GM20431 (cell line): Measurements from ENCODE around the gene NRP1.
"Not testable (repeated sequence)": the region's sequence is repeated elsewhere in the genome, so short reads cannot be mapped to it uniquely, and the experiment has no call there.

Experiments
- in situ Hi-C: fragments of 300-500 bp; cut with MseI, MboI; formaldehyde crosslinking; loops from one replicate; pipeline ENCODE4 v1.15.0; 2020; ENCODE audit warnings: low sequenced_read_pairs; ENCODE audit not compliant: unreplicated experiment

Gene NRP1

GRCh38 chr10:33139181-33139646 lies 195.3 kb downstream of the NRP1 start:
- in situ Hi-C loops = no loop called here

- in situ Hi-C loops = not testable (repeated sequence)
Measured at GRCh38 chr10:33138686-33139085, 195.8 kb downstream of the NRP1 start.

- in situ Hi-C loops = no loop called here
Measured at GRCh38 chr10:33137356-33138005, 197.0 kb downstream of the NRP1 start.

- in situ Hi-C loops = no loop called here
Measured at GRCh38 chr10:33136781-33137180, 197.7 kb downstream of the NRP1 start.

GRCh38 chr10:33136271-33136670 lies 198.2 kb downstream of the NRP1 start:
- in situ Hi-C loops = no loop called here

GRCh38 chr10:33134011-33134751 lies 200.3 kb downstream of the NRP1 start:
- in situ Hi-C loops = no loop called here

GRCh38 chr10:33133557-33133956 lies 200.9 kb downstream of the NRP1 start:
- in situ Hi-C loops = no loop called here

- in situ Hi-C loops = no loop called here
Measured at GRCh38 chr10:33132626-33133025, 201.8 kb downstream of the NRP1 start.

GRCh38 chr10:33129996-33130386 lies 204.5 kb downstream of the NRP1 start:
- in situ Hi-C loops = no loop called here

GRCh38 chr10:33129141-33129995 lies 205.1 kb downstream of the NRP1 start:
- in situ Hi-C loops = no loop called here

- in situ Hi-C loops = no loop called here
Measured at GRCh38 chr10:33127622-33128021, 206.8 kb downstream of the NRP1 start.
